Measurements from ENCODE around the gene TJP3.

TJP3 gene

GRCh38 chr19:3668331-3669081, 39.7 kb upstream of the TJP3 start:
- H3K4me3 ChIP-seq (ENCODE audit: low read depth, low read length): no peak overlapping the region
- no peak for DNase-seq (ENCODE audit: low read depth)

GRCh38 chr19:3669082-3669946, 38.9 kb upstream of the TJP3 start:
- DNase-seq (ENCODE audit: low read depth): no peak
- no peak overlapping the region for H3K4me3 ChIP-seq (ENCODE audit: low read depth, low read length)
- TF ChIP-seq CTCF (IDR thresholded peaks at IDR 0.05; ENCODE audit: low read depth, low read length): no peak
- no peak for TF ChIP-seq MAX (IDR thresholded peaks at IDR 0.05; ENCODE audit: low read depth, low read length)
- no peak for TF ChIP-seq POLR2A (IDR thresholded peaks at IDR 0.05; ENCODE audit: extremely low read depth, insufficient read length)
- no peak for TF ChIP-seq MYC (IDR thresholded peaks at IDR 0.05; ENCODE audit: low read depth, low read length)

More at GRCh38 chr19:3668331-3669081, 39.7 kb upstream of the TJP3 start:
- TF ChIP-seq CTCF (IDR thresholded peaks at IDR 0.05; ENCODE audit: low read depth, low read length) (no peak), POLR2A (IDR thresholded peaks at IDR 0.05; ENCODE audit: extremely low read depth, insufficient read length) (no peak), MAX (IDR thresholded peaks at IDR 0.05; ENCODE audit: low read depth, low read length) (no peak), MYC (IDR thresholded peaks at IDR 0.05; ENCODE audit: low read depth, low read length) (no peak)

GRCh38 chr19:3669947-3670795, 38.0 kb upstream of the TJP3 start:
- H3K4me3 ChIP-seq (ENCODE audit: low read depth, low read length): no peak overlapping the region
- no peak for DNase-seq (ENCODE audit: low read depth)
- no peak for TF ChIP-seq POLR2A (IDR thresholded peaks at IDR 0.05; ENCODE audit: extremely low read depth, insufficient read length)
- no peak for TF ChIP-seq MYC (IDR thresholded peaks at IDR 0.05; ENCODE audit: low read depth, low read length)
- TF ChIP-seq MAX (IDR thresholded peaks at IDR 0.05; ENCODE audit: low read depth, low read length): no peak
- TF ChIP-seq CTCF (IDR thresholded peaks at IDR 0.05; ENCODE audit: low read depth, low read length): no peak

- no peak overlapping the region for H3K4me3 ChIP-seq (ENCODE audit: low read depth, low read length)
- TF ChIP-seq POLR2A (IDR thresholded peaks at IDR 0.05; ENCODE audit: extremely low read depth, insufficient read length) (no peak), CTCF (IDR thresholded peaks at IDR 0.05; ENCODE audit: low read depth, low read length) (no peak), MAX (IDR thresholded peaks at IDR 0.05; ENCODE audit: low read depth, low read length) (no peak), MYC (IDR thresholded peaks at IDR 0.05; ENCODE audit: low read depth, low read length) (no peak)
- no peak for DNase-seq (ENCODE audit: low read depth)
Observed at GRCh38 chr19:3670796-3671679, 37.1 kb upstream of the TJP3 start.
